Measurements from ENCODE around the gene NOB1. TPM values are rescaled to one million over a fixed set of nuclear protein-coding genes. Genes with fewer than 3 reads are reported as not detected.

NOB1 gene
- total and polyA plus RNA-seq, 2 experiments from 2014 or later = 24.8 to 44.5 TPM

GRCh38 chr16:69691980-69692911, 62.5 kb downstream of the NOB1 start:
- TF ChIP-seq EZH2 (IDR thresholded peaks at IDR 0.05; ENCODE audit: insufficient read depth, poor library complexity, severe bottlenecking) (no peak), EZH2phosphoT487 (IDR thresholded peaks at IDR 0.05; ENCODE audit: insufficient read depth, low read depth) (no peak)
- Histone ChIP-seq H3K4me1 (ENCODE audit: insufficient read depth) (peaks cover 8% of the 10 kb centered on the region; the same call in 1 of the 2 replicates), H2AFZ (no peak overlapping the region), H3K36me3 (ENCODE audit: low read depth) (peaks cover 79% of the 10 kb centered on the region), H4K20me1 (ENCODE audit: insufficient read depth) (no peaks in the 10 kb centered on the region), H3K27me3 (replicated peaks; ENCODE audit: insufficient read depth) (no peaks in the 10 kb centered on the region), H3K4me3 (no peak overlapping the region), H3K9ac (peak overlapping the region; percentile 33), H3F3A (ENCODE audit: insufficient read depth) (peaks cover 70% of the 10 kb centered on the region), H3K27ac (peak overlapping the region; percentile 75), H3K9me3 (ENCODE audit: low read depth) (no peaks in the 10 kb centered on the region), H3K9me2 (ENCODE audit: insufficient read depth) (no peaks in the 10 kb centered on the region), H3K79me2 (ENCODE audit: insufficient read depth) (peaks cover 56% of the 10 kb centered on the region), H3K4me2 (ENCODE audit: unreplicated experiment) (no peak overlapping the region)
- WGBS, 2 experiments (ENCODE audit: low coverage in 1 of 2, low lambda C conversion rate in 2 of 2, missing lambda C conversion rate in 2 of 2) = 77 to 78% methylated on average over 4 of the region's 4 CpGs
- peak; percentile 79 for DNase-seq
- in situ Hi-C loops (cut with MboI) = no loop called here

Small RNA genes lying within 50 kb of the gene (small RNA-seq; reads per million reads assigned to genes)
- gene RF00091 (ENCODE audit: low read depth, low replicate concordance) = not detected

Other genes with a start within 250 kb of the NOB1 start
- 9.8 and 16.2 TPM in 2 replicates for gene NFAT5, start 189.0 kb downstream of the NOB1 start, total RNA-seq (2014; rRNA removed; shearing (Covaris generic))
- 7.1 and 8.0 TPM in 2 replicates for gene NFAT5, start 189.0 kb downstream of the NOB1 start, polyA plus RNA-seq (2016; fragmentation: Nextera tagmentation; extraction: Ambion mirVana)
- gene NQO1, start 28.4 kb downstream of the NOB1 start, total RNA-seq (2014; rRNA removed; shearing (Covaris generic)) = 332 and 431 TPM in 2 replicates
- 501 and 507 TPM in 2 replicates for gene NQO1, start 28.4 kb downstream of the NOB1 start, polyA plus RNA-seq (2016; fragmentation: Nextera tagmentation; extraction: Ambion mirVana)
- gene WWP2, start 7.4 kb upstream of the NOB1 start, total RNA-seq (2014; rRNA removed; shearing (Covaris generic)) = 15.8 and 19.0 TPM in 2 replicates
- gene WWP2, start 7.4 kb upstream of the NOB1 start, polyA plus RNA-seq (2016; fragmentation: Nextera tagmentation; extraction: Ambion mirVana) = 18.4 and 18.5 TPM in 2 replicates
- gene CLEC18A, start 196.4 kb upstream of the NOB1 start, total RNA-seq (2014; rRNA removed; shearing (Covaris generic)) = 0.43 TPM in 1 of 2 replicates, not detected in the other
- gene CLEC18A, start 196.4 kb upstream of the NOB1 start, polyA plus RNA-seq (2016; fragmentation: Nextera tagmentation; extraction: Ambion mirVana) = 0.10 and 0.13 TPM in 2 replicates

All from GM23248 (cell line).